Hematopoietic multipotent progenitor cell treated with erythropoietin and hydrocortisone succinate and interleukin-3 and kit ligand, for 8 days (in vitro differentiated cells): ENCODE data around the gene STMN1.

ENCODE experiments used
- DNase-seq: peaks from one replicate; pipeline ENCODE4 v3.0.0-alpha.2; 2015

The STMN1 gene

GRCh38 chr1:25891606-25892005, 14.6 kb downstream of the STMN1 start:
- no peak for DNase-seq

GRCh38 chr1:25890239-25891034, 15.8 kb downstream of the STMN1 start:
- DNase-seq, result no peak

- DNase-seq, result no peak
These were observed 16.7 kb downstream of the STMN1 start for GRCh38 chr1:25889470-25889869.

GRCh38 chr1:25888426-25888987, 17.7 kb downstream of the STMN1 start:
- DNase-seq, result no peak

- no peak for DNase-seq
These were observed 20.6 kb downstream of the STMN1 start for GRCh38 chr1:25885602-25886001.

GRCh38 chr1:25881266-25881665, 25.0 kb downstream of the STMN1 start:
- no peak for DNase-seq

- DNase-seq, result no peak
These were observed 25.7 kb downstream of the STMN1 start for GRCh38 chr1:25880518-25880917.

GRCh38 chr1:25879675-25880074, 26.5 kb downstream of the STMN1 start:
- no peak for DNase-seq

GRCh38 chr1:25878690-25879089, 27.5 kb downstream of the STMN1 start:
- DNase-seq, result no peak

- no peak for DNase-seq
These were observed 29.1 kb downstream of the STMN1 start for GRCh38 chr1:25877155-25877554.

- DNase-seq, result no peak
These were observed 29.5 kb downstream of the STMN1 start for GRCh38 chr1:25876693-25877077.

GRCh38 chr1:25875856-25876692, 30.1 kb downstream of the STMN1 start:
- no peak for DNase-seq

- peak; percentile 75 for DNase-seq
These were observed 30.9 kb downstream of the STMN1 start, which contains the start of gene PAQR7 for GRCh38 chr1:25875154-25875855. Gene PAQR7, minus strand, starts transcription at chr1:25875708. Its CDS starts 11,869 bp downstream, at chr1:25863839.

- DNase-seq, result no peak
These were observed 31.5 kb downstream of the STMN1 start for GRCh38 chr1:25874635-25875153.

- no peak for DNase-seq
These were observed 32.0 kb downstream of the STMN1 start for GRCh38 chr1:25874209-25874608.

GRCh38 chr1:25873120-25873519, 33.1 kb downstream of the STMN1 start:
- DNase-seq, result peak; percentile 46

- no peak for DNase-seq
These were observed 33.5 kb downstream of the STMN1 start for GRCh38 chr1:25872713-25873112.

- DNase-seq, result no peak
These were observed 34.3 kb downstream of the STMN1 start for GRCh38 chr1:25871704-25872494.

- no peak for DNase-seq
These were observed 35.0 kb downstream of the STMN1 start for GRCh38 chr1:25871086-25871703.

- DNase-seq, result no peak
These were observed 35.6 kb downstream of the STMN1 start for GRCh38 chr1:25870614-25871013.

- DNase-seq, result peak; percentile 32
These were observed 36.2 kb downstream of the STMN1 start for GRCh38 chr1:25869909-25870606.
